GM18511 (cell line): Measurements from ENCODE around the gene PPIA.

Experiments used
- ATAC-seq: cut with Tn5 transposase; IDR thresholded peaks from one replicate; pipeline ENCODE4 v1.9.1; 2021; ENCODE audit warnings: mild to moderate bottlenecking, moderate library complexity; ENCODE audit not compliant: unreplicated experiment

PPIA gene

GRCh38 chr7:44796504-44797328 lies at the start of gene PPIA:
Gene PPIA (plus strand): TSS chr7:44796681. CDS start chr7:44796725, 44 bp downstream.
- ATAC-seq: peak; percentile 88

DNA sequence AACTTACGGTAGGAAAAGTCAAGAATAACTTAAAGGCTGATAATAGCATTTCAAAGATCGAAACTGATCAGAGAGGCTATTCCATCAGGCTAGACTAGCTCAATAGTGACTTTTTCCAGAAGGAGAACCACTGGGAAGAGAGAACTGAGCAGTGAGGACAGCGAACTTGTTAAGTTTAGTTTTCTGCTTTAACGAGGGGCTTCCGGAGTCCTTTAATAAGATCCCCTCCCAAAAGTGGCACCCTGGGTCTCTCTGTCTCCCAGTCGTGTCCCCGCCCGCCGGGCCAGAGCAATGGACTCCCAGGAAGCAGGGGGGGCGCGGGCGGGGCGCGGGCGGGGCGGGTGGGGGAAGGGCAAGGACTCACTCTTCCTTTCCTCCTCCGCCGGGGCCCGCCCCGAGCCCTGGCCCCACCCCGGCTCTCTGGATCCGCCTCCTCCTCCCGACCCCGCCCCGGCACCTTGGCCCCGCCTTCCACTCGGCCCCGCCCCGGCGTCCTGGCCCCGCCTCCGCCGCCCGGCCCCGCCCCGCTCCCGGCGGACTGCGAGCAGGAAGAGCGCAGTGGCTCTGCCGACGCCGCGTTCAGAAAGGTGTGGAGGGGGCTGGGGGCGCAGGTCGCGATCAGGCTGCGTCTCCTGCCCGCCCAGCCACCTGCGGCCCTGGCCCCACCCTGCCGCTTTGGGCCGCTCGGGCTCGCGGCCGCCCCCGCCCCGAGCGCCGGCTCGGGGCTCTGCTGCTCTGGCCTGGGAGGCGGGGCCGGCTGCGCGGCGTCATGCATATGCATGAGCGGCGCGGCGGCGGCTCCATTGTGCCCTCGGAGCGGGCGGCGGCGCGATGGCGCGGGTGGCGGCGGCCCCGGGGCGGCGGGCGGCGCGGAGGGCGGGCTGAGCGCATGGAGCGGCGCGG lies 48.2 kb upstream of the PPIA start, which contains the start of gene ZMIZ2:
Gene ZMIZ2 (plus strand): TSS at position 803 of the 903 bp plus-strand sequence. CDS start 7,403 bp downstream, outside the sequence.
- ATAC-seq: peak; percentile 74

- ATAC-seq: peak; percentile 26
Measured at GRCh38 chr7:44748948-44749731, 47.3 kb upstream of the PPIA start.

GRCh38 chr7:44749992-44750391 lies 46.5 kb upstream of the PPIA start:
- no peak for ATAC-seq

DNA sequence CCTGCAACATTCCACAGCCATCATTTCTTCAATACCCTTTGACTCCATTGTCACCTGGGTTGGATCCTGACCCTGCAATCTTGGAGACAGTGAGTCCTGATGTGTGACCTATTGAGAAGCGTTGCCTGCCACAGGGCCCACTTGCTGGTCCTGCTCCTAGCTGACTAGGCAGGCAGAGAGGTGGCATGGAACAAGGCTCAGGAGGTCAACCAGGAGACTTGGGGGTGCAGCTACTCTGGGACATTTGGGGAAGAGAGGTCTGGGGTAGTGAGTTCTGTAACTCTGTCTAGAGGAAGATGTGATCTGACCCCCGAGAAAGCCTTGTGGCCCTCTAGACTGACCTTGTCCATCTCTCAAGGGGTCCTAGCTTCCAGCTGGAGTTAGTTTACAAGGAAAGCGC lies 46.1 kb upstream of the PPIA start:
- no peak for ATAC-seq

DNA sequence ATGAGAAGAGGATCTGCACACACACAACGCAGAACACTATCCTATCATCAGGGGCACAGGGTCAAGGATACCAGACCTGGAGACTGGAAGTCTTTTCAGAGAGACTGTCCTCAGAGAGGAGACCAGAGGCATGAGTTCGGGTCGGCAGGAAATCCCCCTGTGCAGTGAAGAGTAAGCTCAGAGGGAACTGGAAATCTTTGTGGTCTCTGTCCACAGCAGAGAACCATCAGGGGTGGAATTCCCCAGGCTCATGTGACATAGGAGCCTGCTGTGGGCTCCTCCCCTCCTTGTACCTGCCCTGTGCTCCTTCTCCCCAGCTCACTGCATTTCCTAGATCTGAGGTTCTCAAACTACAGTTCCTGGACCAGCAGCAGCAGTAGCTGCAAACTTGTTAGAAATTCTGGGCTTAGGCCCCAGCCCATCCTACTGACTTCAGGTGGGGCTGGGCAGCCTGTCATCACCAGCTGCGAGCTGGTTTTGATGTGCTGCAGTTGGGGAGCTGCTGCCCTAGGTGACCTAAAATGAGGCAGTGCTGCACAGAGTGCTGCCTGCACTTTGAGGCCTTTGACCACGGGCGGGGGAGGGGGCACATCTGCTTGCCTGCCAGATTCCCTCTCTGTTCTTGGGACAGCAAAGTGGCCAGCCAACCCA lies 45.4 kb upstream of the PPIA start:
- ATAC-seq: peak; percentile 64

DNA sequence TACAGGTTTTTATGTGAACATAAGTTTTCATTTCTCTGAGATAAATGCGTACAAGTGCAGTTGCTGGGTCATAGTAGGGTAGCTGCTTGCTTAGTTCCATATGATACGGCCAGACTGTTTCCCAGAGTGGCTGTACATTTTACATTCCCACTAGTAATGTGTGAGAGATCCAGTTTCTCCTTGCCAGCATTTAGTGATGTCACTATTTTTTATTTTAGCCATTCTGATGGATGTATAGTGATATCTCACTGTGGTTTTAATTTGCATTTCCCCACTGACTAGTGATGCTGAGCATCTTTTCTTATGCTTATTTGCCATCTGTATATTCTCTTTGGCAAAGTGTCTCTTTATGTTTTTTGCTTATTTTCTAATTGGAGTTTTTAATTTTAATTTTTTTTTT lies 43.7 kb upstream of the PPIA start:
- no peak for ATAC-seq

DNA sequence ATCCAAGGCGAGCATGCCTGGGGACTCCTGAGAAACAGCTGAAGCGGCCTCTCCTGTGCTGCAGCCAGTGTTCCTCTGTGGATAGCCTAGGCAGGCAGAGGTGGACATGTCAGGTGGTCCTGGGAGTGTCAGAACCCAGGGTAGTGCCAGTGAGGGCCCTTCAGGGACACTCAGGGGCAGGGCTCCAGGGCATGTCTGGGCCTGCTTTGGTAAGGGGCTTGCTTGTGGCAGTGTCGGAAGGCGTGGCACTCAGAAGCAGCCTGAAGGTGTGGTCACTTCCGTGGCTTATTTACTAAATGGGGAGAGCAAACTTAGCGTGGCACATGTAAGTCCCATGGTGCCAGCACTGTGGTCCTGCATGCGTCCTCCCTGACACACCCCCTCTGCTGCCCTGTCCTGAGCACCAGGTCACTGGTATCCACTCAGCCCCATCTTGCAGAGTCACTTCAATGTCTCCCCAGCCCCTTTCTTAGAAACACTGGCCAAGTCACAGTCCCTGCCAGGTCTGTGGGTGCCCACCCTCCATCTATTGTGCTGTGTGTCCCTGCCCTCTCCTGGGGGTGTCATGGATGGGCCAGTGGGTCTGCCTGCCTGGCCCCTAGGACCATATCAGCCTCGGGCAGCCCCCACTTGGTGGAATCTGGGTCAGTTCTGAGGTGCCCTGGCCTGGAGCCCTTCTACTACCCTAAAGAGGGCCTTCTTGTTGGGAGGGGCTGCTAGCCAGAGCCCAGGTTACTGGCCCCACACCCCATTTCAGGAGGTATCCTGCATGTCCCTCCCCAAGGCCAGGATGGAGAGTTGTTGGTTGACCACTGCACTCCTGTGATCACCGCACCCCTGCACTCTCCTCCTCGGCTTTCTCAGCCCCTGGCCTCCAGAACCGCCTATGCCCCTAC lies 41.4 kb upstream of the PPIA start:
- no peak for ATAC-seq

DNA sequence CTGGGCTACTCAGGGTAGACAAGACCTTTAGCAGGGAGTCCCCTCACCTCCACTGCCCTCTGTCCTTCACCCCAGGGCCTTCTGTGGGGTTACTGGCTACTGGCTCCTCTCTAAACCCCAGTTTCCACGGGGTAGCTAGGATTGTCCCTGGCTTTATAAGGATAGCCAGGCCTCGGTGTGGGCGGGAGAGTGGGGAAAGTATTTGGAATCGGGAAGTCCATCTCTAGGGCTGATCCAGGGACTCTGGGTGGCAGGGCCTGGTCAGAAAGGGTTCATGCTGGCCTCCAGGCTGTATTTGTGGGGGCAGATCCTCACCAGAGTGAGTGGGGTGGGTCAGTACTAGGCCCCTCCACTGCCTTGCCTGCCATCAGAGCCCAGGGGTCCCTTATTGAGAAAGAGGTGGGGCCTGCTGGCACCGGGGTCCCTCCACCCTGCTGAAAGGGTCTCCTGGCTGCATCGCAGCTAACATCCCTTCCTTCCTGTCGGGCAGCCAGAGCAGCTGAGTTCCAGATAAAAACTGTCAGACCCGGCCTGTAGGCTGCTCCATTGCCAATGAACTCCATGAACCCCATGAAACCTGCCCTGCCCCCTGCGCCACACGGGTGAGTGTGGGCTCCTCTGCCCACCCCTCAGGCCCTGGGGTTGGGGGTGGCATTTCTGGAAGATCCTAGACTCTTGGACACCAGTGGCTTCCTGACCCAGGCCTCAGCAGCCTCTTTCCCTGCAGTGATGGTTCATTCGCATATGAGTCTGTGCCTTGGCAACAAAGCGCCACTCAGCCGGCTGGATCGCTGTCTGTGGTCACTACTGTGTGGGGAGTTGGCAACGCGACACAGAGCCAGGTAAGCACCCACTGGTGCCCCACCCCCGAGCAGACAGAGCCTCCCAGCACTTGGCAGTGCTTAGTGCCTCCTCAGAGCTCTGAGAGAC lies 40.5 kb upstream of the PPIA start:
- no peak for ATAC-seq

DNA sequence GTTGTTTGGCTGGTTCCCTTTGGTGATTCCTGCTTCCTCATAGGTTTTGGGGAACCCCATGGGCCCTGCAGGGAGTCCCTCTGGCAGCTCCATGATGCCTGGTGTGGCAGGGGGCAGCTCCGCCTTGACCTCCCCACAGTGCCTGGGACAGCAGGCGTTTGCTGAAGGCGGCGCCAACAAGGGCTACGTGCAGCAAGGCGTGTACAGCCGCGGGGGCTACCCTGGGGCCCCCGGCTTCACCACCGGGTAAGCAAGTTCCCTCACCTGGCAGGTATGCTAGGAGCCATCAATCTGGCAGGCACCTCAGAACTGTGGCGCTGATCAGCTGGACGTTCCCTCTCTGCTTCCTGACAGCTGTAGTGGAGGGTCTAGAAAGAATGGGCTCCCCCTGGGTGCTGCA lies 39.6 kb upstream of the PPIA start:
- no peak for ATAC-seq

- ATAC-seq: no peak
Measured at GRCh38 chr7:44757311-44757710, 39.2 kb upstream of the PPIA start.

GRCh38 chr7:44757739-44758138 lies 38.7 kb upstream of the PPIA start:
- ATAC-seq: no peak

DNA sequence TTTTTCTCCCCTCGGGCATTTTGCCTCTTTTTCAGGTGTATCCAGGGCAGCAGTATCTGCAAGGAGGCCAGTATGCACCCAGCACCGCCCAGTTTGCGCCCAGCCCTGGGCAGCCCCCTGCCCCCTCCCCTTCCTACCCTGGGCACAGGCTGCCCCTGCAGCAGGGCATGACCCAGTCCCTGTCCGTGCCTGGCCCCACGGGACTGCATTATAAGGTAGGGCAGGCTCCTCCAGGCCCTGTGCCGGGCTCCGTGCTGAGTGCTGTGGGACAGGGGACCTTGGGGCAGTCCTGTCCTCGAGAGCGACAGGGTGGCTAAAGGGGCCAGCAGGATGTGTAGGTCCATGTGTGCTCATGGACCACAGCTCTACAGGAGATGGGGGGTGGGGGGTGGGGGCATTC lies 37.2 kb upstream of the PPIA start:
- ATAC-seq: no peak

- ATAC-seq: no peak
Measured at GRCh38 chr7:44760034-44760580, 36.4 kb upstream of the PPIA start.

GRCh38 chr7:44761207-44762161 lies 35.0 kb upstream of the PPIA start:
- ATAC-seq: no peak

DNA sequence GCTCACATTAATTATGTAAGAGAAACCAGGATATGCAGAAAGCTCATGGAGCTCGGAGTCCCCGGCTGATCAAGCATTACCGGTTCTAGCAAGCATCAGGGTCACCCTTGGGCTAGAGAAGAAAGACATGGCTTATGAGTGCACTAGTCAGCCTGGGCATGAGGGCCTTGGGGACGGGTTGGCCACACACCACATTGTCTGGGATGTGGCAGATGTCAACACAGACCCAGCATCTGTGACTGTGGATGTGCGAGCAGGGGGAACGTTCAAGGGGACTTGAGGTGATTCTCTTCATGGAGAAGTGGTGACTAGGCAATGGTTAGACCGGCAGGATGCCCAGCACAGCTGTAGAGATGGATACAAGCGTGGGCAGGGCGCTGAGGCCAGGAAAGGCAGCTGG lies 34.2 kb upstream of the PPIA start:
- ATAC-seq: no peak
